Non-pigmented ciliary epithelial cell (primary cell): ENCODE results near the gene MGST3.
"Not testable (repeated sequence)": the region's sequence is repeated elsewhere in the genome, so short reads cannot be mapped to it uniquely, and the experiment has no call there.

Experiments
- DNase-seq: peaks from one replicate; pipeline ENCODE4 v3.0.0-alpha.2; 2010; ENCODE audit warnings: low read depth

The MGST3 gene

GRCh38 chr1:165698761-165699052, 67.7 kb downstream of the MGST3 start:
- DNase-seq = no peak

DNA sequence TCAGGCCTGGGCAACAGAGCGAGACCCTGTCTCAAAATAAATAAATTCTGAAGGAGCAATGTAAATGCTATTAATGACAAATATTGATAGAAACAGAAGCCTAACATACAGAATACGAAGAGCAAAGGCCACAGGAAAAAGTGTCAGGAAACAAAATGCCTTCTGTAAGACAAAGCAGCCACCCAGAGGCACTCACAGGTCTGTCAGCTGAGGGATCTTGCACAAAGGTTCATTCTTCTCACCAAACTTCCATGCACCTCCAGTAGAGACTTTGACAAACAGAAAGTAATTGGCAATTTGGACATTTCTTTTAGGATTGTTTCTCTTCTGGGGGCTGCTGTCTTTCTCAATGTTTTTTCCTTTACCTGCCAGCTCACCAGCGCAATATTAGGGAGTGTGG, 68.5 kb downstream of the MGST3 start:
- no peak for DNase-seq

DNA sequence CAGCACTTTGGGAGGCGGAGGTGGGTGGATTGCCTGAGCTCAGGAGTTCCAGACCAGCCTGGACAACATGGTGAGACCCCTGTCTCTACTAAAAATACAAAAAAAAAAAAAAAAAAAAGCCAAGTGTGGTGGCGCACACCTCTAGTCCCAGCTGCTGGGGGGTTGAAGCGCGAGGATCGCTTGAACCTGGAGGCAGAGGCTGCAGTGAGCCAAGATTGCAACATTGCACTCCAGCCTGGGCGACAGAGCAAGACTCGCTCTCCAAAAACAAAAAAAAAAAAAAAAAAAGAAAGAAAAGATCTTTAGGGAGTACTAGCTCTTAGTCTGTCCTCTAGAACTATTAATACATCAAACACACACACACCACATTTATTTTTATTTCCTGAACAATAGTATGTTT, 70.9 kb downstream of the MGST3 start:
- not testable (repeated sequence) for DNase-seq

DNA sequence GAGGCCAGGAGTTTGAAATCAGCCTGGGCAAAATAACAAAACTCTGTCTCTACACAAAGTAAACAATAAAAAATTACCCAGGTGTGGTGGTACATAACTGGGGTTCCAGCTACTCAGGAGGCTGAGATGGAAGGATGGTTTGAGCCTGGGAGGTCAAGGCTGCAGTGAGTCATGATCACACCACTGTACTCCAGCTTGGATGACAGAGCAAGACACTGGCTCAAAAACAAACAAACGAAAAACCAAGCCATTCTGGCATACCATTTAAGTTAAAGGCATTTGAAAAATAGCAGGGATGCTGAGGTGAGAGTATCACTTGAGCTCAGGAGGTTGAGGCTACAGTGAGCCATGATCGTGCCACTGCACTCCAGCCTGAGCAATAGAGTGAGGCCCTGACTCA, 72.6 kb downstream of the MGST3 start:
- DNase-seq = no peak
